Measurements from ENCODE around the gene ZNF454. TPM values are rescaled to one million over a fixed set of nuclear protein-coding genes. Genes with fewer than 3 reads are reported as not detected.

Gene ZNF454
- total RNA-seq = under 1 TPM in 1 of 2 donors, not detected in 1; 0.21 TPM

DNA sequence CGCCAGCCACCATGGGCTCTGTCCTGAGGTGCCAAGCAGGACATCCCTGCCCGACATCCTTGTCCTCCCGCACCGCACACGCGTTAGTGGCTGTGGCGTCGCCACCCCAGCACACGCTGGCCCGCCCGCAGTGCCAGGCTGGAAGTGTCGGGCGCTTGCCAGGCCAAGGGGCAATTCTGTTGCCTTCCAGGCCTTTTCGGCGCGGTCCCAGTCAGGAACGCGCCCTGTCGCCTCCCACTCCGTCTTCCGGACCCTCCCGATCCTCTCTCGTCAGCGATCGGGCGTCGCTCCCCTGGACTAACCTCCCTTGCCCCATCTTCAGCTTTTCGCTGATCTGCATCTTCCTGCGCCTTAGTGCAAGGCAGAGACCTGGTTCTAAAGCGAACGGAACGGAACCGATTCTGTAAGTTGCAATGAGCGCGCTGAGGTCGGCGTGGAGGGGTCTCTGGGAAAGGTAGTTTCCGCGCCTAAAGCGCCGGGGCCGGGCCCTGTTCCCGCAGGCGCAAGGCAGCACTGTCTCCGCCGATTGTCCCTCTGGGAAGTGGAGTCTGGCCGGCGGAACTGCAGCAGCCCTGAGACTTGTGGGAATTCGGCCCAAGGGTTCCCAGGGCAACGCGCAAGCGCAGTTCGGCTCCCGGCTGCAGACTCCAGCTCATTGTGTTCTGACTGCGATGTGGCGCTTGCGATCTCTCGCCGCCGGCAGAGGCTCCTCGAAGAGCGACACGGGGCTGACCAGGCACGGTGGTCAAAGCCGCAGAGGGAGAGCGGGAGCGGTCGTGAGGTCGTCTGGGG, at the start of gene ZNF454:
ZNF454 (plus strand) TSS at position 630 of the 792 bp plus-strand sequence. CDS start 1,594 bp downstream, outside the sequence.
- Mint-ChIP-seq H3K4me3 (peak within 1 kb of the TSS in 1 of 2 donors; percentile 26), H3K36me3 (ENCODE audit: insufficient read depth in 2 of 2) (peaks cover 35 to 50% of the 10 kb centered on the region in 2 donors), H3K4me1 (ENCODE audit: low read depth) (no peaks in the 10 kb centered on the region), H3K27me3 (ENCODE audit: low read depth) (peaks cover 28% of the 10 kb centered on the region), H3K27ac (no peak within 1 kb of the TSS), H3K9me3 (peaks cover 31 to 42% of the 10 kb centered on the region in 2 donors)
- no peak for DNase-seq
- no peak for ATAC-seq (replicated peaks in 1 of 2)

DNA sequence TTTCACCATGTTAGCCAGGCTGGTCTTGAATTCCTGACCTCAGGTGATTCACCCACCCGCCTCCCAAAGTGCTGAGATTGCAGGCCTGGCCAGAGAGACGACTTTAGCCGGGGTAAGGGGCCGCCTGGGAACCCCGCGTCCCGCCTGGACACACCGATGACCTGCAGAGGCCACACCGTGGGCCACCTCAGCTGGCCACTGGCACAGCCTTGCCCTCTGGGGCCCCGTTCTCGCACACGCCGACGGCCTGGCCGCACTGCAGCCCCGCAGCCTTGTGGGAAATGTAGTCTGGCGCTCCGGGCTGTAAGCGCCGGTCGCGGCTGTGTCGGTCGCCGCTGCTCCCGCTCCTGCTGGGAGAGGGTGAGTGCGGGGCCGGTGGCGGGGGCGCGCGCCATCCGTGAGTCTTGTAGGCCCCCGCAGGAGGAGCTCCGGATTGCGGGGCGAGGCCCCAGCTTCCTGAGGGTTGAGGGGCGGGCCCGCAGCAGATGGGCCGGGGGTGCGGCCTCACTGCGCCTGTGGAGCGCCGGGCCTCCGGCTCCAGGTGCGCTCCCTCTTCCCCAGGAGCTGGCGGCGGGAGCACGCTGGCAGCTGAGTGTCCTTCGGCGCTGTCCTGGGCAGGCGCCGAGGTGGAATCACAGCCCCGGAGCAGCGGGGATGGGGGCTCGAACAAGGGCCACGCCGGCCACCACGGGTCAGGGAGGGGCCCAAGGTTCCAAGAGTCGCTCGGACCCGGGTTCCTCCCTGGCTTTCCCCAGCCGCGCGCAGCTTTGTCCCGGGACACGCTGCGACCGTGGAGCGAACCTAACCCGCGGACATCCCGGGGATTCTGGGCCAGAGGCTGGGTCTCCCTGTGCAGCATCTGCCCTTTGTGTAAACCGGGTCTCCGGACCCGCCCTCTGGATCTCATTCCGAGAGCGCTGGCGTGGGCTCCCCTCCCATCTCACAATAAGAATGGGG, 45.1 kb upstream of the ZNF454 start, which contains the start of gene ZFP2:
ZFP2 (plus strand) TSS at position 299 of the 957 bp plus-strand sequence. CDS start 35,401 bp downstream, outside the sequence.
- peak; percentile 51 to 54 for DNase-seq
- H3K9me3 Mint-ChIP-seq = peaks cover 4 to 15% of the 10 kb centered on the region in 2 donors
- no peaks in the 10 kb centered on the region for H3K27me3 Mint-ChIP-seq (ENCODE audit: low read depth)
- peak within 1 kb of the TSS; percentile 54 for H3K27ac Mint-ChIP-seq
- peaks cover 4 to 16% of the 10 kb centered on the region in 2 donors for H3K36me3 Mint-ChIP-seq (ENCODE audit: insufficient read depth in 2 of 2)
- H3K4me3 Mint-ChIP-seq = peak within 1 kb of the TSS; percentile 85 to 86
- peak; percentile 90 to 92 for ATAC-seq (replicated peaks in 1 of 2)
- H3K4me1 Mint-ChIP-seq (ENCODE audit: low read depth) = peaks cover 3% of the 10 kb centered on the region

DNA sequence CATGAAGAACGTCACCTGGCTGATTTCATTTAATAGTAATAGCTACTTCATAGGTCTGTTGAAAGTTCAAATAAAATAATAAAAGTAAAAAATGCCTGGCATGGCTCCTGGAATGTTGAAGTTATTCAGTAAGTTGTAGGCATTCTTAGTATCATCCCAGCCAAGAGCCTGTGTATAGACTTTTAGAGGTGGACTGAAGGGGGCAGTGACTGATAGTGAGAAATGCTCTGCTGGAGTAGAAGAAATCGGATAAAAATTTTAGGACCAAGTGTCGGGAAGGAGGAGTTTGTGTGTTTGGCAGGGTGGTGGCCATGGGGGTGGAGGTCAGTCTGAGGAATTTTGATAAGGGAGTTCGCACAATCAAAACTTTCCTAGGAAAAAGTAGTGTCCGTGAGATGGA, 41.7 kb upstream of the ZNF454 start:
- ATAC-seq (replicated peaks in 1 of 2) = no peak
- H3K9me3 Mint-ChIP-seq = peaks cover 8 to 22% of the 10 kb centered on the region in 2 donors
- no peak overlapping the region for H3K4me3 Mint-ChIP-seq
- DNase-seq = no peak
- H3K27ac Mint-ChIP-seq = no peak overlapping the region
- peaks cover 3% of the 10 kb centered on the region for H3K4me1 Mint-ChIP-seq (ENCODE audit: low read depth)
- H3K36me3 Mint-ChIP-seq (ENCODE audit: insufficient read depth in 2 of 2) = peaks cover 7 to 22% of the 10 kb centered on the region in 2 donors
- no peaks in the 10 kb centered on the region for H3K27me3 Mint-ChIP-seq (ENCODE audit: low read depth)

DNA sequence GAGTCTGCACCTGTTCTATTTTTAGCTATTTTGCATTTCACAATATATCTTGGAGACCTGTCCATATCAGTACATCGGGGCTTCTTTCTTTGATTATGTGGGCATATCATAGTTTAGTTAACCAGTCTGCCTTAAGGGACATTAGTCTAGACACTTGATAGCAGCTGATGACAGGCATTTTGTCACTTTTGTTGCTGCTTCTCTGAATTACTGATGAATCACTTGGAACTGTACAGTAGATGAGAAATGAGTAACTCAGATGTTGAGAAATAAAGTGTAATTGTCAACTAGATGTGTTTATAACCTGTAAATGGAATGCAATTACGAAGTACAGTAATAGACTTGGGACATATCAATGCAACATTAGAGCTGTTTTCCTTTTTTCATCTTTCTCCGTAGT, 38.1 kb upstream of the ZNF454 start:
- H3K27ac Mint-ChIP-seq = no peak overlapping the region
- H3K9me3 Mint-ChIP-seq = peaks cover 8 to 21% of the 10 kb centered on the region in 2 donors
- no peak for ATAC-seq (replicated peaks in 1 of 2)
- peaks cover 6 to 18% of the 10 kb centered on the region in 2 donors for H3K36me3 Mint-ChIP-seq (ENCODE audit: insufficient read depth in 2 of 2)
- H3K4me1 Mint-ChIP-seq (ENCODE audit: low read depth) = no peaks in the 10 kb centered on the region
- no peak overlapping the region for H3K4me3 Mint-ChIP-seq
- DNase-seq = no peak
- H3K27me3 Mint-ChIP-seq (ENCODE audit: low read depth) = no peaks in the 10 kb centered on the region

DNA sequence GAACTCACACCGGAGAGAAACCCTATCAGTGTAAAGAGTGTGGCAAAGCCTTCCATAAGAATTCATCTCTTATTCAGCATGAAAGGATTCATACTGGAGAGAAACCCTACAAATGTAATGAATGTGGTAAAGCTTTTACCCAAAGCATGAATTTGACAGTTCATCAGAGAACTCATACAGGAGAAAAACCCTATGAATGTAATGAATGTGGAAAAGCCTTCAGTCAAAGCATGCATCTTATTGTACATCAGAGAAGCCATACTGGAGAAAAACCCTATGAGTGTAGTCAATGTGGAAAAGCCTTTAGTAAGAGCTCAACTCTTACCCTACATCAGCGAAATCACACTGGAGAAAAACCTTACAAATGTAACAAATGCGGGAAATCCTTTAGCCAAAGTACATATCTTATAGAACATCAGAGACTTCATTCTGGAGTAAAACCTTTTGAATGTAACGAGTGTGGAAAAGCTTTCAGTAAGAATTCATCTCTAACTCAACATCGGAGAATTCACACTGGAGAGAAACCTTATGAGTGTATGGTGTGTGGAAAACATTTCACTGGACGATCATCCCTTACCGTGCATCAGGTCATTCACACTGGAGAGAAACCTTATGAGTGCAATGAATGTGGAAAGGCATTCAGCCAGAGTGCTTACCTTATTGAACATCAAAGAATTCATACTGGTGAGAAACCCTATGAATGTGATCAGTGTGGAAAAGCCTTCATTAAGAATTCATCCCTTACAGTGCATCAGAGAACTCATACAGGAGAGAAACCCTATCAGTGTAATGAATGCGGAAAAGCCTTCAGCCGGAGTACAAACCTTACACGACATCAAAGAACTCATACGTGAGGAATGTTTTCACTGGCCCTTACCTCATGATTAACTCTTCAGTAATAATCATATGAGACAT, 8.9 kb upstream of the ZNF454 start:
- no peak for ATAC-seq (replicated peaks in 1 of 2)
- H3K4me1 Mint-ChIP-seq (ENCODE audit: low read depth) = no peaks in the 10 kb centered on the region
- no peak overlapping the region for H3K4me3 Mint-ChIP-seq
- no peak for DNase-seq
- no peaks in the 10 kb centered on the region for H3K27me3 Mint-ChIP-seq (ENCODE audit: low read depth)
- peaks cover 34 to 65% of the 10 kb centered on the region in 2 donors for H3K9me3 Mint-ChIP-seq
- no peak overlapping the region for H3K27ac Mint-ChIP-seq
- H3K36me3 Mint-ChIP-seq (ENCODE audit: insufficient read depth in 2 of 2) = peaks cover 51 to 64% of the 10 kb centered on the region in 2 donors

DNA sequence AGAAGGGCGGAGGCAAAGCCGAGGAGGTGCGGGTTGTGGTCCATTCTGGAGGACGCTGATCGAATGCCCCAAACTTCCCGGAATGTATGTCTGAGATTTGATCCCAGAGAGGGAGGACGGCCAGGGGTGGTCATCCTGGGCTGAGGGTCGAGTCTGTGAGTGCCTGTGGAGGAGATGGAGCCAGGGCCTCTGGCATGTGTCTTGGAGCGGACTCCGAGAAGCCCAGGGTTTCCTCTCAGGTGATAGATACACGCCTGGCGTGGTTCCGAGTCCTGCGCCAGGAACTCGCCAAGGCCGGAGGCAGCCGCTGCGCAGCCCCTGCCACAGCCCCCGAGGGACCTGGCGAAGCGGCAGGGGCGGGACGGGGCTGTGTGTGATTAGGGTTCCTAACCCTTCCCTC, 363 bp downstream of the ZNF454 start:
- Mint-ChIP-seq H3K9me3 (peaks cover 30 to 42% of the 10 kb centered on the region in 2 donors), H3K27me3 (ENCODE audit: low read depth) (peaks cover 28% of the 10 kb centered on the region), H3K36me3 (ENCODE audit: insufficient read depth in 2 of 2) (peaks cover 34 to 46% of the 10 kb centered on the region in 2 donors), H3K4me3 (no peak overlapping the region), H3K27ac (no peak overlapping the region), H3K4me1 (ENCODE audit: low read depth) (no peaks in the 10 kb centered on the region)
- DNase-seq (no peak), ATAC-seq (replicated peaks in 1 of 2) (no peak)

DNA sequence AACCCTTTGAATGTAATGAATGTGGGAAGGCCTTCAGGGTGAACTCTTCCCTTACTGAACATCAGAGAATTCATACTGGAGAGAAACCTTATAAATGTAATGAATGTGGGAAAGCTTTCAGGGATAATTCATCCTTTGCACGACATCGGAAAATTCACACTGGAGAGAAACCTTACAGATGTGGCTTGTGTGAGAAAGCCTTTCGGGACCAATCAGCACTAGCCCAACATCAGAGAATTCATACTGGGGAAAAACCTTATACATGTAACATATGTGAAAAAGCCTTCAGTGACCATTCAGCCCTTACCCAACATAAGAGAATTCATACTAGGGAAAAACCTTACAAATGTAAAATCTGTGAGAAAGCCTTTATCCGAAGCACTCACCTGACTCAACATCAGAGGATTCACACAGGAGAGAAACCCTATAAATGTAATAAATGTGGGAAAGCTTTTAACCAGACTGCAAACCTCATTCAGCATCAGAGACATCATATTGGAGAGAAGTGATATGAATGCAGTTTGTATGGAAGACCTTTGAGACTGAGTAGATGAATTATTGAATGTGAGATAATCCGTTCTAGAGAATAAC, 24.6 kb downstream of the ZNF454 start:
- no peak for ATAC-seq (replicated peaks in 1 of 2)
- Mint-ChIP-seq H3K4me1 (ENCODE audit: low read depth) (no peaks in the 10 kb centered on the region), H3K27me3 (ENCODE audit: low read depth) (no peaks in the 10 kb centered on the region), H3K27ac (no peak overlapping the region), H3K9me3 (peaks cover 18 to 43% of the 10 kb centered on the region in 2 donors), H3K4me3 (no peak overlapping the region), H3K36me3 (ENCODE audit: insufficient read depth in 2 of 2) (peaks cover 32 to 43% of the 10 kb centered on the region in 2 donors)
- DNase-seq = no peak

DNA sequence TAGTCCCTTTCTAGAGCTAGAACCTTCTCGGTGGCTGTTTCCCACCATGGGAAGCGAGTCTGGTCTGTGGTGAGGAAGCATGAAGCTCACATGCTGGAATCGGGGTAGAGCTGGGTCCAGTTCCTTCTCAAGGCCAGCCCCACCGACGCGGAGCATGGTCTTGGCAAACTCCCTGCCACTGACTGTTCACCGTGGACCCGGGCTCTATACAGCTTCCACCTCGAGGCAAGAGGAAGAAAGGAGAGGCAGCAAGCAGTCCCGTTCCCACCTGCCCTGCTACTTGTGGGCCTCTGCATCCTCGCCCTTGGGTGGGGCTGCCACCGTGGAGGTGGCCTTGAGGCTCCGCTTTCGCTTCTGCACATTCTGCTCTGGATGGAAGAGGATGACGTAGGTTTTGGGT, 40.4 kb downstream of the ZNF454 start:
- DNase-seq (no peak), ATAC-seq (replicated peaks in 1 of 2) (no peak)
- Mint-ChIP-seq H3K4me3 (no peak overlapping the region), H3K27ac (no peak overlapping the region), H3K4me1 (ENCODE audit: low read depth) (no peaks in the 10 kb centered on the region), H3K9me3 (peaks cover 12 to 15% of the 10 kb centered on the region in 2 donors), H3K27me3 (ENCODE audit: low read depth) (no peaks in the 10 kb centered on the region), H3K36me3 (ENCODE audit: insufficient read depth in 2 of 2) (peaks cover 3 to 13% of the 10 kb centered on the region in 2 donors)

DNA sequence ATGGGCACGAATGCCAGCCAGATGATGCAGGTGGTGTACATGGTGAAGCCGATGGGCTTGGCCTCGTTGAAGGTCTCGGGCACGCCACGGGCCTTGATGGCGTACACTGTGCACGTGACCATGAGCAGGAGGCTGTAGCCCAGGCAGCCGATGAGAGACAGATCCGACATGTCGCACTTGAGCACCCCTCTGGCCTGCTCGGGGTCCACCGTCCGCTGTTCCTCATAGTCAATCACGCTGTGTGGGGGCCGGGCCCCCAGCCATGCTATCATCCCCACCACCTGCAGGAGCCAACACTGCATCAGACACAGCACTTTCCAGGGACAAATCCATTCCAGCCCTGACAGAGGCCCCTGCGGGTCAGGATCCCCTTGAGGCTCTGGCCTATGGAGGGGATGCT, 41.9 kb downstream of the ZNF454 start:
- DNase-seq (no peak), ATAC-seq (replicated peaks in 1 of 2) (no peak)
- H3K36me3 Mint-ChIP-seq (ENCODE audit: insufficient read depth in 2 of 2) = peaks cover 0 to 8% of the 10 kb centered on the region in 2 donors
- no peaks in the 10 kb centered on the region for H3K27me3 Mint-ChIP-seq (ENCODE audit: low read depth)
- H3K9me3 Mint-ChIP-seq = peaks cover 12% of the 10 kb centered on the region in 2 donors
- no peak overlapping the region for H3K27ac Mint-ChIP-seq
- H3K4me1 Mint-ChIP-seq (ENCODE audit: low read depth) = no peaks in the 10 kb centered on the region
- no peak overlapping the region for H3K4me3 Mint-ChIP-seq

DNA sequence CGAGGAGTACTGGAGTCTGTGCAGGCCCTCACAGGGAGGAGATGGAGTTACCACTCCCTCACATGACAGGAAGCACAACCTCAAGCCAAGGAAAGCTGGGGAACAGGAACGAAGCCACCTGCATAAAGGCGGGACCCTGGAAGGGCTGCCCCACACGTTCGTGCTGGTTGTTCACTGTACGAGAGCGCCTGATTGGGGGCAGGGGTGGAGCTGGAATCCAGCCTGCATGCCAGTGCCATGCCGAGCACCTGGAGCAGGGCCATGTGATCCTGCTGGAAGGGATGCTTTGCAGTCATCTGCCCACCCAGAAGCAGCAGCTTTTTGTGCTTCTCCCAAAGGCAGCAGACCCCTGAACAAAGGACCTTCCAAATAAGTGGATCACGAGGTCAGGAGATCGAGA, 42.7 kb downstream of the ZNF454 start:
- ATAC-seq (replicated peaks in 1 of 2) (no peak), DNase-seq (no peak)
- H3K27me3 Mint-ChIP-seq (ENCODE audit: low read depth) = no peaks in the 10 kb centered on the region
- H3K9me3 Mint-ChIP-seq = peaks cover 9 to 12% of the 10 kb centered on the region in 2 donors
- H3K36me3 Mint-ChIP-seq (ENCODE audit: insufficient read depth in 2 of 2) = peaks cover 0 to 7% of the 10 kb centered on the region in 2 donors
- no peaks in the 10 kb centered on the region for H3K4me1 Mint-ChIP-seq (ENCODE audit: low read depth)
- no peak overlapping the region for H3K4me3 Mint-ChIP-seq
- H3K27ac Mint-ChIP-seq = no peak overlapping the region

DNA sequence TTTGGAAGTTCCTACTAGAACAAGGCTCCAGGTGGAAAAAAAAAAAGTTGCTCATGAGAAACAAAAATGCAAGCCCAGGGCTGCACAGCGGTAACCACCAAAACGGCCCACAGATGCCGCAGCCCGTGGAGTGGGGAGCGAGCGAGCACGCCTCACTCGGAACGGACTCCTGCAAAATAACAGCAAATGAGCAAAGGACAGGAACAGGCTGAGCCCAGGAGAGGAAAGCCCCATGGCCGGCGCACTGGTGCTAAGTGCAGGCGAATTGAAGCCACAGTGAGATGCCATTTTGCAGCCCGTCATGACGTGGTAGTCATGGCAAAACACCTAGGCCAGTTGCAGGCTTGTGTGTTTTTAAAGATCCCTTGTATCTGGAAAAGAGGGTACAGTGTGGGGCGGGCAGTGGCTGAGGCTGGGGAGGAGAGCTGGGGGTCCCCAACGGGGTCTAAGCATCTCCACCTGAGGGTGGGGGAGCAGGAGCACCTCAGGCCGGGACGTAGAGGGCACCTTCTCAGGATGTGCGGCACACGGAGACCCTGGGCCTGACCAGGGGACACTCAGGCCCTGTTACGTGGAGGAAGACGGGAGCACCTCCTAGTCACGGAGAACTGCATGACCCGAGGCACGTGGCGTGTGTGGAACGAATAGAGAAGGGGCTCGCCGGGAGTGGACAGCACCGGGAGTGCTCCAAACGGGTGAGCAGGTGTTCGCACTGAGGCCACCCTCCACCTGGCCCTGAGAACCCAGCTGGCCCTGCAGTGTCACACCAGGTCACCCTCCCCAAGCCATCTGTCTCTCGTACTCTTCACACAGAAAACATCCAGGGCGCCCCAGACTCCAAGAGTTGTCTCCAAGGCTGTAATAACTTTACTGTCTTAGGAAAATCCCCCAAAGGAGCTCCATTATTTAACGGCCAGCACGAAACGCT, 43.4 kb downstream of the ZNF454 start:
- Mint-ChIP-seq H3K9me3 (peaks cover 8 to 15% of the 10 kb centered on the region in 2 donors), H3K27ac (no peak overlapping the region), H3K36me3 (ENCODE audit: insufficient read depth in 2 of 2) (peaks cover 0 to 7% of the 10 kb centered on the region in 2 donors), H3K27me3 (ENCODE audit: low read depth) (no peaks in the 10 kb centered on the region), H3K4me3 (no peak overlapping the region), H3K4me1 (ENCODE audit: low read depth) (no peaks in the 10 kb centered on the region)
- no peak for DNase-seq
- ATAC-seq (replicated peaks in 1 of 2) = no peak

All from activated T-cell treated with anti-CD3 and anti-CD28 coated beads, Interleukin-2, amount 50 U/mL, for 72 hours (primary cell).